K562 (cell line): ENCODE data around the gene CHL1. TPM values are rescaled to one million over a fixed set of nuclear protein-coding genes. Genes with fewer than 3 reads are reported as not detected.

Experiments
- HMG20B ChIP-seq: fragments of 250-450 bp; sonication (Bioruptor Pico); IDR thresholded peaks from 2 replicates; pipeline ENCODE4 v1.5.0; 2021; ENCODE audit warnings: mild to moderate bottlenecking
- MXI1 ChIP-seq: IDR thresholded peaks from 2 replicates; pipeline ENCODE4 v1.6.1; 2011; ENCODE audit warnings: low read depth, mild to moderate bottlenecking, improper control_type of control experiment, low read length
- TRIM28 ChIP-seq: fragments of 450-650 bp; IDR thresholded peaks from 2 replicates; pipeline ENCODE4 v1.6.1; 2017
- XRCC4 ChIP-seq: IDR thresholded peaks from one replicate; pipeline ENCODE4 v1.6.1; 2011; ENCODE audit not compliant: insufficient read depth, insufficient read length; ENCODE audit errors: extremely low read depth
- ZBTB5 ChIP-seq: fragments of 450-650 bp; IDR thresholded peaks from 2 replicates; pipeline ENCODE4 v1.6.1; 2017; ENCODE audit warnings: antibody characterized with exemption
- ZNF174 ChIP-seq: fragments of 250-450 bp; sonication (Bioruptor Pico); IDR thresholded peaks from 2 replicates; pipeline ENCODE4 v1.4.0; 2020; ENCODE audit warnings: mild to moderate bottlenecking
- ZNF354B ChIP-seq: fragments of 250-450 bp; sonication (Bioruptor Pico); IDR thresholded peaks from 2 replicates; pipeline ENCODE4 v1.4.0; 2020
- polyA plus RNA-seq, 8 experiments: library from polyadenylated mRNA; depleted of rRNA in 4 of 8; stranded (reverse) in 5 of 8; unstranded in 3 of 8; fragments of >200 nt; fragmentation: Nextera tagmentation in 2 of 8; fragmentation: Illumina TruSeq in 1 of 8; extraction: Ambion mirVana in 2 of 8; extraction: Trizol in 1 of 8; gene quantifications; 2 replicates each; pipeline versions ENCODE4 v1.2.1 to v1.2.3, GENCODE V29; 2011 to 2014; ENCODE audit warnings: inconsistent platforms in 1 of 8, missing spikeins in 1 of 8
- total RNA-seq, 7 experiments: library from RNA; depleted of rRNA in 6 of 7; stranded (reverse); fragments of >200 nt in 6 of 7; fragmentation: Illumina TruSeq in 2 of 7; extraction: Trizol in 2 of 7; gene quantifications; 2 replicates each; pipeline versions ENCODE4 v1.2.1 to v1.2.3, GENCODE V29; 2011 to 2021; ENCODE audit warnings: low replicate concordance in 1 of 7
- TF ChIP-seq, protein P1 (sequence below): sonication (generic); formaldehyde crosslinking; IDR thresholded peaks from 2 replicates; pipeline ENCODE4 v1.4.0; 2020; ENCODE audit warnings: mild to moderate bottlenecking, missing genetic modification reagents

Gene CHL1
- total and polyA plus RNA-seq, 9 of the 15 experiments (the other 6 are each of a cell fraction or from before 2014, with no cell fraction given), result 0.02 TPM; not detected in 8

- TF ChIP-seq, protein P1, sequence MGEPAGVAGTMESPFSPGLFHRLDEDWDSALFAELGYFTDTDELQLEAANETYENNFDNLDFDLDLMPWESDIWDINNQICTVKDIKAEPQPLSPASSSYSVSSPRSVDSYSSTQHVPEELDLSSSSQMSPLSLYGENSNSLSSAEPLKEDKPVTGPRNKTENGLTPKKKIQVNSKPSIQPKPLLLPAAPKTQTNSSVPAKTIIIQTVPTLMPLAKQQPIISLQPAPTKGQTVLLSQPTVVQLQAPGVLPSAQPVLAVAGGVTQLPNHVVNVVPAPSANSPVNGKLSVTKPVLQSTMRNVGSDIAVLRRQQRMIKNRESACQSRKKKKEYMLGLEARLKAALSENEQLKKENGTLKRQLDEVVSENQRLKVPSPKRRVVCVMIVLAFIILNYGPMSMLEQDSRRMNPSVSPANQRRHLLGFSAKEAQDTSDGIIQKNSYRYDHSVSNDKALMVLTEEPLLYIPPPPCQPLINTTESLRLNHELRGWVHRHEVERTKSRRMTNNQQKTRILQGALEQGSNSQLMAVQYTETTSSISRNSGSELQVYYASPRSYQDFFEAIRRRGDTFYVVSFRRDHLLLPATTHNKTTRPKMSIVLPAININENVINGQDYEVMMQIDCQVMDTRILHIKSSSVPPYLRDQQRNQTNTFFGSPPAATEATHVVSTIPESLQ (CRISPR knock-in tag), result no peak
- no peak for TF ChIP-seq ZNF174 (CRISPR knock-in tag)
- TF ChIP-seq ZNF354B (CRISPR knock-in tag), result no peak
- no peak for TF ChIP-seq HMG20B (CRISPR knock-in tag)
- TF ChIP-seq XRCC4, result no peak
- TF ChIP-seq MXI1, result no peak
- no peak for TF ChIP-seq TRIM28
- TF ChIP-seq ZBTB5, result no peak
Observed at GRCh38 chr3:192215-192929, 4.2 kb upstream of the CHL1 start (continued).
